ENCODE measurements around the gene RSPH1. TPM values are rescaled to one million over a fixed set of nuclear protein-coding genes. Genes with fewer than 3 reads are reported as not detected.

The RSPH1 gene
- total RNA-seq, 1 experiment from 2014 or later = 1.5 TPM

DNA sequence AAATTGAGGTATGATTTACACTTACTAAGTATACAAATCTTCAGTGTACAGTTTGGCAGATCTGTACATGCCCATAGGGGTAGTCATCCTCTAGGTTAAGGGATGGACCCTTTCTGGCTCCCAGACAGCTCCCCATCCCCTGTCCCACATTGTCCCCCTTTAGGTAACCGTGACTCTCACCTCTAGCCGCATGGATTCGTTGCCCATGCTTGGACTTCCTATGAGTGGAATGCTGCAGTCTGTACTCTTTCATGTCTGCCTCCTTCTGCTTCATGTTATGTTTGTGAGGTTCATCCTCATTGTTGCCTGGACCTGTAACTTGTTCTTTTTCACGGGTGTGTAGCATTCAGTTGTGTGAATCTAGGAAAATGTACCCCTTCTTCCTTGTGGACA is 37.9 kb upstream of the RSPH1 start:
- no TSS peak for BruUV-seq (replicated peaks)

More for the DNA sequence above, 37.9 kb upstream of the RSPH1 start:
- intact Hi-C loops (cut with micrococcal nuclease) = loop anchor here (10.0 kb wide), 2 partner anchors 149 to 379 kb away; no protein-coding TSS in a partner anchor
- Histone ChIP-seq H3K4me1 (ENCODE audit: control insufficient read depth in 1 of 2, insufficient read depth in 2 of 2, low read length in 2 of 2) (no peaks in the 10 kb centered on the region), H3K9me2 (ENCODE audit: insufficient read depth) (no peaks in the 10 kb centered on the region), H2AFZ (ENCODE audit: low read depth, low read length, poor library complexity, severe bottlenecking) (no peak overlapping the region), H3K36me3 (ENCODE audit: control insufficient read depth in 1 of 2, insufficient read depth in 2 of 2, low read length in 2 of 2) (0 out of 4 replicates have a peak, but pooled peaks cover 0 to 6% of the 10 kb centered on the region in 2 experiments), H3K9ac (ENCODE audit: low read length) (no peak overlapping the region), H3K9me3 (ENCODE audit: control insufficient read depth in 1 of 2, insufficient read depth in 1 of 2, low read depth in 1 of 2, low read length in 2 of 2) (no peaks in the 10 kb centered on the region), H4K20me1 (ENCODE audit: insufficient read depth) (no peaks in the 10 kb centered on the region), H3K27ac (ENCODE audit: low read depth, low read length) (no peak overlapping the region), H3K79me2 (ENCODE audit: insufficient read depth, low read length) (no peaks in the 10 kb centered on the region), H3K27me3 (ENCODE audit: insufficient read depth, low read length) (no peaks in the 10 kb centered on the region), H3K4me2 (ENCODE audit: low read length) (no peak overlapping the region), H3K4me3 (replicated peaks in 1 of 2; ENCODE audit: low read depth in 1 of 2, low read length in 2 of 2) (no peak overlapping the region)
- POLR2A ChIA-PET = no interaction called here
- DNase-seq (ENCODE audit: low read depth, low spot score) (no peak), ATAC-seq (no peak)
- CTCF ChIA-PET = no interaction called here
- TF ChIP-seq, protein P1, sequence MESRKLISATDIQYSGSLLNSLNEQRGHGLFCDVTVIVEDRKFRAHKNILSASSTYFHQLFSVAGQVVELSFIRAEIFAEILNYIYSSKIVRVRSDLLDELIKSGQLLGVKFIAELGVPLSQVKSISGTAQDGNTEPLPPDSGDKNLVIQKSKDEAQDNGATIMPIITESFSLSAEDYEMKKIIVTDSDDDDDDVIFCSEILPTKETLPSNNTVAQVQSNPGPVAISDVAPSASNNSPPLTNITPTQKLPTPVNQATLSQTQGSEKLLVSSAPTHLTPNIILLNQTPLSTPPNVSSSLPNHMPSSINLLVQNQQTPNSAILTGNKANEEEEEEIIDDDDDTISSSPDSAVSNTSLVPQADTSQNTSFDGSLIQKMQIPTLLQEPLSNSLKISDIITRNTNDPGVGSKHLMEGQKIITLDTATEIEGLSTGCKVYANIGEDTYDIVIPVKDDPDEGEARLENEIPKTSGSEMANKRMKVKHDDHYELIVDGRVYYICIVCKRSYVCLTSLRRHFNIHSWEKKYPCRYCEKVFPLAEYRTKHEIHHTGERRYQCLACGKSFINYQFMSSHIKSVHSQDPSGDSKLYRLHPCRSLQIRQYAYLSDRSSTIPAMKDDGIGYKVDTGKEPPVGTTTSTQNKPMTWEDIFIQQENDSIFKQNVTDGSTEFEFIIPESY (IDR thresholded peaks at IDR 0.05; ENCODE audit: extremely low read depth, insufficient replicate concordance, low read length) = no peak
- TF ChIP-seq YY1 (IDR thresholded peaks at IDR 0.05; ENCODE audit: extremely low read depth, insufficient replicate concordance, low read depth, low read length) (no peak), ELF1 (IDR thresholded peaks at IDR 0.05; ENCODE audit: borderline replicate concordance, low read depth) (no peak), EZH2 (IDR thresholded peaks at IDR 0.05) (no peak), SP1 (IDR thresholded peaks at IDR 0.05; ENCODE audit: low read depth) (no peak), POLR2A (IDR thresholded peaks at IDR 0.05; ENCODE audit: borderline replicate concordance, extremely low read depth, insufficient read depth, insufficient read length) (no peak)
- TF ChIP-seq, protein P2, sequence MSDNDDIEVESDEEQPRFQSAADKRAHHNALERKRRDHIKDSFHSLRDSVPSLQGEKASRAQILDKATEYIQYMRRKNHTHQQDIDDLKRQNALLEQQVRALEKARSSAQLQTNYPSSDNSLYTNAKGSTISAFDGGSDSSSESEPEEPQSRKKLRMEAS (IDR thresholded peaks at IDR 0.05) = no peak
- TF ChIP-seq, protein P3, sequence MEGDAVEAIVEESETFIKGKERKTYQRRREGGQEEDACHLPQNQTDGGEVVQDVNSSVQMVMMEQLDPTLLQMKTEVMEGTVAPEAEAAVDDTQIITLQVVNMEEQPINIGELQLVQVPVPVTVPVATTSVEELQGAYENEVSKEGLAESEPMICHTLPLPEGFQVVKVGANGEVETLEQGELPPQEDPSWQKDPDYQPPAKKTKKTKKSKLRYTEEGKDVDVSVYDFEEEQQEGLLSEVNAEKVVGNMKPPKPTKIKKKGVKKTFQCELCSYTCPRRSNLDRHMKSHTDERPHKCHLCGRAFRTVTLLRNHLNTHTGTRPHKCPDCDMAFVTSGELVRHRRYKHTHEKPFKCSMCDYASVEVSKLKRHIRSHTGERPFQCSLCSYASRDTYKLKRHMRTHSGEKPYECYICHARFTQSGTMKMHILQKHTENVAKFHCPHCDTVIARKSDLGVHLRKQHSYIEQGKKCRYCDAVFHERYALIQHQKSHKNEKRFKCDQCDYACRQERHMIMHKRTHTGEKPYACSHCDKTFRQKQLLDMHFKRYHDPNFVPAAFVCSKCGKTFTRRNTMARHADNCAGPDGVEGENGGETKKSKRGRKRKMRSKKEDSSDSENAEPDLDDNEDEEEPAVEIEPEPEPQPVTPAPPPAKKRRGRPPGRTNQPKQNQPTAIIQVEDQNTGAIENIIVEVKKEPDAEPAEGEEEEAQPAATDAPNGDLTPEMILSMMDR (IDR thresholded peaks at IDR 0.05 in 2 of 3, conservative IDR thresholded peaks at IDR 0.05 in 1 of 3; ENCODE audit: borderline replicate concordance in 1 of 3, insufficient read depth in 1 of 3, low read depth in 2 of 3, low read length in 2 of 3) = no peak
- RAD21 ChIA-PET (ENCODE audit: low non-redundant PET in 1 of 2, low total read pairs in 2 of 2, uncharacterized antibody in 2 of 2, unreplicated experiment in 2 of 2) = no interaction called here
